ENCODE data around the gene RAB42. TPM values are rescaled to one million over a fixed set of nuclear protein-coding genes. Genes with fewer than 3 reads are reported as not detected.

The RAB42 gene
- total and polyA plus RNA-seq, 2 of the 8 experiments (the other 6 are each of a cell fraction or from before 2014, with no cell fraction given): 12.5 to 16.6 TPM

DNA sequence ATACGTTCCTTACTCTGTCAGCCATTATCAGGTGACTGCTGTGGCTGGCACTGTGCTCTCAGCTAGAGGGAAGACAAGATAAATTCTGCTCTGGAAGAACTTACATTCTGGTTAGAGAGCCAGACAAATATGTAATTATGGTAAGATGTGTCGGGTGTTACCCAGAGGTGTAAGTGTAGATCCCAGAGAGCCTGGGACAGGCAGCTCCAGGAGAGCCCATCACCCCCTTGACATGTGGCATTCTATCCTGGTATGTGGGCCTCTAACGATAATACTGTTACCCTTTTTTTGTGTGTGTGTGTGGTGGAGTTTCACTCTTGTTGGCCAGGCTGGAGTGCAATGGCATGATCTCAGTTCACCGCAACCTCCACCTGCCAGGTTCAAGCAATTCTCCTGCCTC, 20.2 kb upstream of the RAB42 start:
- Histone ChIP-seq H3K9ac (replicated peaks in 1 of 4; ENCODE audit: extremely low read depth in 1 of 4, low read depth in 3 of 4, low read length in 3 of 4) (no peak overlapping the region), H2BK5ac (ENCODE audit: low read depth, low read length) (no peak overlapping the region), H3K56ac (replicated peaks; ENCODE audit: insufficient read length, low read depth, low read length) (no peak overlapping the region), H4K8ac (ENCODE audit: extremely low read depth, insufficient read depth, low read length) (no peak overlapping the region; the same call in 1 of the 2 replicates), H3K4me2 (ENCODE audit: insufficient read depth in 1 of 2, low read depth in 2 of 2, low read length in 2 of 2) (no peak overlapping the region), H3K79me2 (ENCODE audit: control insufficient read depth in 1 of 2, insufficient read depth in 2 of 2, low read length in 2 of 2) (no peaks in the 10 kb centered on the region), H3K18ac (ENCODE audit: extremely low read depth, low read length) (no peak overlapping the region), H3K27ac (ENCODE audit: low read depth, low read length) (no peak overlapping the region), H3K23me2 (ENCODE audit: low read depth, low read length) (no peaks in the 10 kb centered on the region), H3K9me3 (ENCODE audit: insufficient read depth in 2 of 2, low read depth in 1 of 2, low read length in 1 of 2) (no peaks in the 10 kb centered on the region), H3K27me3 (replicated peaks in 1 of 4; ENCODE audit: control insufficient read depth in 3 of 4, extremely low read depth in 1 of 4, insufficient read depth in 3 of 4, low read length in 3 of 4) (no peaks in the 10 kb centered on the region), H3K4me3 (ENCODE audit: extremely low read depth in 1 of 4, insufficient read depth in 2 of 4, low read depth in 3 of 4, low read length in 4 of 4) (no peak overlapping the region), H2BK20ac (ENCODE audit: low read length) (no peak overlapping the region), H3K23ac (ENCODE audit: insufficient read length) (no peak overlapping the region), H3K4me1 (replicated peaks in 1 of 4; ENCODE audit: control insufficient read depth in 3 of 4, insufficient read depth in 4 of 4, low read length in 3 of 4) (no peaks in the 10 kb centered on the region), H2BK15ac (ENCODE audit: low read length) (no peak overlapping the region), H3K36me3 (ENCODE audit: control insufficient read depth in 2 of 4, insufficient read depth in 4 of 4, low read length in 3 of 4) (peaks cover 8 to 45% (median 28%) of the 10 kb centered on the region in 4 experiments; a peak in 6 of 8 replicates), H3K14ac (ENCODE audit: insufficient read length) (no peak overlapping the region), H2AFZ (ENCODE audit: low read length) (no peak overlapping the region), H4K5ac (ENCODE audit: insufficient read length, low read depth, low read length) (no peak overlapping the region), H2BK120ac (replicated peaks; ENCODE audit: low read depth, low read length) (no peak overlapping the region), H3K79me1 (ENCODE audit: low read depth, low read length) (no peaks in the 10 kb centered on the region), H4K20me1 (replicated peaks in 1 of 2; ENCODE audit: control insufficient read depth in 1 of 2, insufficient read depth in 2 of 2, low read length in 2 of 2) (peaks cover 0 to 1% of the 10 kb centered on the region in 2 experiments), H4K91ac (replicated peaks; ENCODE audit: insufficient read length, low read length) (no peak overlapping the region), H2AK5ac (ENCODE audit: low read depth, low read length) (no peak overlapping the region), H2BK12ac (ENCODE audit: low read depth, low read length) (no peak overlapping the region), H3K4ac (replicated peaks; ENCODE audit: insufficient read length, low read depth, low read length) (no peak overlapping the region)
- CTCF ChIA-PET (ENCODE audit: partially characterized antibody): no interaction called here
- DNase-seq (ENCODE audit: low read depth in 1 of 2, low spot score in 2 of 2): no peak
- 95% methylated on average over 4 of the region's 4 CpGs; no CpG with 5 or more reads in 1 of the 2 experiments for WGBS, 2 experiments (ENCODE audit: extremely low coverage in 1 of 2, insufficient coverage in 1 of 2, insufficient read length in 1 of 2, insufficient replicate concordance in 2 of 2, low coverage in 1 of 2, low lambda C conversion rate in 2 of 2, missing lambda C conversion rate in 1 of 2)
- POLR2A ChIA-PET (ENCODE audit: partially characterized antibody): interaction anchor here (0.9 to 29.3 kb wide), 5 partner anchors 4 to 52 kb away, joined by 3 to 660 read pairs (median 552); partner anchors contain the start of genes RCC1 and TRNAU1AP
- FAIRE-seq: no peak
- no peak for TF ChIP-seq KDM1A (IDR thresholded peaks at IDR 0.05; ENCODE audit: borderline replicate concordance, low read length)
- no peak for TF ChIP-seq PHF8 (conservative IDR thresholded peaks at IDR 0.05; ENCODE audit: low read depth, low read length)
- TF ChIP-seq CHD2 (IDR thresholded peaks at IDR 0.05; ENCODE audit: low read length): no peak
- no peak for TF ChIP-seq ATF3 (IDR thresholded peaks at IDR 0.05; ENCODE audit: insufficient read depth, low read depth, low read length)
- TF ChIP-seq HDAC2 (IDR thresholded peaks at IDR 0.05; ENCODE audit: borderline replicate concordance in 1 of 2, low read depth in 2 of 2, low read length in 2 of 2): no peak
- no peak for TF ChIP-seq BCL11A (IDR thresholded peaks at IDR 0.05; ENCODE audit: low read depth in 2 of 2, low read length in 2 of 2)
- no peak for TF ChIP-seq KDM4A (IDR thresholded peaks at IDR 0.05; ENCODE audit: low read depth, low read length, severe bottlenecking)
- no peak for TF ChIP-seq NANOG (IDR thresholded peaks at IDR 0.05; ENCODE audit: insufficient read depth, low read depth, low read length, poor library complexity, severe bottlenecking)
- TF ChIP-seq SIRT6 (IDR thresholded peaks at IDR 0.05; ENCODE audit: low read length): no peak
- TF ChIP-seq TAF7 (optimal IDR thresholded peaks at IDR 0.05; ENCODE audit: borderline replicate concordance, low read depth, low read length): no peak
- no peak for TF ChIP-seq SRF (IDR thresholded peaks at IDR 0.05; ENCODE audit: low read depth, low read length)
- TF ChIP-seq SP4 (IDR thresholded peaks at IDR 0.05; ENCODE audit: low read length): no peak
- TF ChIP-seq EP300 (IDR thresholded peaks at IDR 0.05; ENCODE audit: borderline replicate concordance in 1 of 2, low read depth in 2 of 2, low read length in 2 of 2): no peak
